Measurements from ENCODE around the gene NFATC3.

The NFATC3 gene

DNA sequence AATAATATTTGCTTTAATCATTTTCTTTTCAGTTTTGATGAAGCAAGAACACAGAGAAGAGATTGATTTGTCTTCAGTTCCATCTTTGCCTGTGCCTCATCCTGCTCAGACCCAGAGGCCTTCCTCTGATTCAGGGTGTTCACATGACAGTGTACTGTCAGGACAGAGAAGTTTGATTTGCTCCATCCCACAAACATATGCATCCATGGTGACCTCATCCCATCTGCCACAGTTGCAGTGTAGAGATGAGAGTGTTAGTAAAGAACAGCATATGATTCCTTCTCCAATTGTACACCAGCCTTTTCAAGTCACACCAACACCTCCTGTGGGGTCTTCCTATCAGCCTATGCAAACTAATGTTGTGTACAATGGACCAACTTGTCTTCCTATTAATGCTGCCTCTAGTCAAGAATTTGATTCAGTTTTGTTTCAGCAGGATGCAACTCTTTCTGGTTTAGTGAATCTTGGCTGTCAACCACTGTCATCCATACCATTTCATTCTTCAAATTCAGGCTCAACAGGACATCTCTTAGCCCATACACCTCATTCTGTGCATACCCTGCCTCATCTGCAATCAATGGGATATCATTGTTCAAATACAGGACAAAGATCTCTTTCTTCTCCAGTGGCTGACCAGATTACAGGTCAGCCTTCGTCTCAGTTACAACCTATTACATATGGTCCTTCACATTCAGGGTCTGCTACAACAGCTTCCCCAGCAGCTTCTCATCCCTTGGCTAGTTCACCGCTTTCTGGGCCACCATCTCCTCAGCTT lies 105.8 kb downstream of the NFATC3 start:
- no peak for DNase-seq

DNA sequence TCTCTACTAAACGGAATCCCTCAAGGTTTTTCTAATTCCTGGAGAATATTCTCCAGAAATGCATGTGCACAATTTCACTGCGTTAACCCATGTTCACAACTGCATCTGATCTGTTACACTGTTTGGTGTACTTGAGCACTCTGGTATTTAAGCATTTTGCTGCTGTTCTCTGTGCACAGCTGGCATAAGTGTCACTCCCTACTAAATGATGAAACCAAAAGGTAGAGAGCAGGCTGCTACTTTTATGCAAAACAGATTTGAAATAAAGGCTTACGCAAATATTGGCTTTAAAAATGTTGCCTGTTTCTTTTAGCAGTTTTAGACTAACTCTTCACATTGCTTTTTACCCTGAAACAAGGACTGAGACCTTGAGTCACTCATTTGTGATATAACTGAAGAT lies 109.1 kb downstream of the NFATC3 start:
- DNase-seq, result no peak

DNA sequence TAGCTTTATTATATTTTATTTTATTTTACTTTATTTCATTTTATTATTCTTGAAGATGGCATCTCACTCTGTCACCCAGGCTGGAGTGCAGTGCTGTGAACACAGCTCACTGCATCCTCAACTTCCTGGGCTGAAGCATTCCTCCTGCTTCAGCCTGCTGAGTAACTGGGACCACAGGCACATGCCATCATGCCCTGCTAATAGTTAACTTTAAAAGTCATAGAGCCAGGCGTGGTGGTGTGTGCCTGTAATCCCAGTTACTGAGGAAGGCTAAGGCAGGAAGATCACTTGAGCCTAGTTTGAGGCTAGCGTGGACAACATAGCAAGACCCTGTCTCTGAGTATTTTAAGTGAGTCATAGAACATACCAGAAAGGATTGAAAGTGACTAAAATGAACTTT lies 112.1 kb downstream of the NFATC3 start:
- no peak for DNase-seq

DNA sequence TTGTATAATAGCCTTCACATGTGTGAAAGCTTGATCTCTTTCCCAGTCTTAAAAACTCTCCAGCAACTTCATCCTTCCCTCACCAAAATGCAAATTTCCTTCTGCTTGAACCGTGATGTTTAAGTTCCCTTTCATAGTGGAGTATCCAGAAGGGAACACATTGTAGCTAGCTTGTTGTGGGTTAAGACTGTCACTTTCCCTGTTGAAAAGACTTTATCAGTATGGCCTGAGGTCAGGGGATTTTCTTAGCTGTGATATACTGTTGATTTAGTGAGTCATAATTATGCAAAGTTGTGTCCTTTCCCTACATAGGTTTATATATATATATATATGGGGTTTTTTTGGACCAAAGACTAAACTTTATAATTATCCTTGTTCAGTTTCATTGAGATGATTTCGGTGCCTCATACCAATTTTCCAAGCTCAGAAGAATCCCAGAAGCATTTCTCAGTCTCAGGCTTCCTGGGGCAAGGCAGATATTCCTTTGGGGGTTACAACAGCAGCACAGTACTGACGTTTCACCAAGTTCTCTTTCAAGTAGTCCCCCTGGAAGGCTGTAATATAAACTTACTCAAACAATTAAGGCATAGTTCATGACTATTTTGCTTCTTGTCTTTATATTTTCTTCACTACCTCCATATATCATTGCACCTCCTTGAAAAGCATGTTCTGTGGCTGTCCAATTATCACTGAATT lies 115.1 kb downstream of the NFATC3 start:
- DNase-seq, result no peak

DNA sequence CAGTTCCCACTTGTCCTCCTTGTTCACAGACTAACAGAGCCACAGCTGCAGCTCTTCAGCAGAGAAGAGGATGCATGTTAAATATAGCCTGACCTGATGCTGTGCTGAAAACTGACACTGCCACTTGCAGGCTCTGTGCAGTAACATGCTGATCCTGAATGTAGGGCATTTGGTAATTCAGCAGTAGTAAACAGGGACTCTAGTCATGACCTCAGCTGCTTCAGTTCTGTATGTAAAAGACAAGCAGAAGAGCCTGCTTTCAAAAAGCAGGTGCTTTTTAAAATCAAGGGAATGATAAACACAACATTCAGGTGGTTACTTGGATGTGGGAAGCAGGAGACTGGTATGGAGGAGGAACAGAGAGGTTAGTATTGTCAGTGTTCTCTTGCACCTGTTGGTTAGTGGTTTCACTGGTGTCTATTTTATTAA lies 116.9 kb downstream of the NFATC3 start:
- DNase-seq, result no peak

DNA sequence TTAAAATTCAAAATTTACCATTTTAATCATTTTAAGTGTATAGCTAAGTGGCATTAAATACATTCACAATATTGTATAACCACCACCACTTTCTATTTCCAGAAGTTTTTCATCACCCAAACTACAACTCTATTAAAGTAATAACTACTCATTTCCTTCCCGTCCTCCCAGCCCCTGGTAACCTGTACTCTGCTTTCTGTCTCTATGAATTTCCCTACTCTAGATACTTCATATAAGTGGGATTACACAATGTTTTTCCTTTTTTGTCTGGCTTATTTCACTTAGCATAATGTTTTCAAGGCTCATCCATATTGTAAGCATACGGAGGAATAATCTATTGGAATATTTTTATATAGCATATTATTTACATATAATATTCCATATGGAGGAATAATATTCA lies 121.1 kb downstream of the NFATC3 start:
- no peak for DNase-seq

DNA sequence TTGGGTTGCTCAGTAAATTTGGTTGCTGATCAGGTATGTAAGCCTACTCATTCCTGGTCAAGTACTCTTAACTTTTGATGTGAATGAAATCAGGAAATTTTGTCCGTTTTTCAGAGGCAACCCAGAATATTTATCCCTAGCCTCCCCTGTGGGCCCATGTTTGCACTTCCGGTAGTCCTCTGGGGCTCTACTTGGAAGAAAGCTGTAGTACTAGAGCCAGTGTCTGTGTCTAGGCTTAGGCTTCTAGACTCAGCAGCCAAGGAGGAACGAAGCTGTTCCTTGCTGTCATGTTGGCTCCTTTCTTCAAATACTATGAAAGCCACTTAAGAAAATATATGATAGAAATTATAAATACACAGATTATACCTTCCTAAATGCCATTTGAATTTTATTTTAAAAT lies 129.6 kb downstream of the NFATC3 start:
- no peak for DNase-seq

DNA sequence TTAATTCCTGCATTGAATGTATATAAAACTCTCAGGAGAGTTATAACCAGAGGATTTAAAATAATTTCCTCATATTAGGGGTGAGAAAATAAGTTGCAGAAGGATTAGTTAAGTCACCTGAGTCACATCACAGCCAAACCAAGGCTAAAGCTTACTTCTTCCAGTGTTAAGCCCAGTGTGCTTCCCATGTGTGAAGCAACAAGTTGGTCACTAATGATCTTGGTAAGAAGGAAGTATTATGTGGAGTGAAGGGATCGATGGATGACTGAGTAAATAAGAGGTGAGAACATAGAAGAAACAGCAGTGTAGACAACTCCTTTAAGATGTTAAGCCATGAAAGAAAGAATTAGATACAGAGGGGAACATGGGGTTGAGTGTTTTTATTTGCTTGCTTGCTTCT lies 130.1 kb downstream of the NFATC3 start:
- DNase-seq, result no peak

DNA sequence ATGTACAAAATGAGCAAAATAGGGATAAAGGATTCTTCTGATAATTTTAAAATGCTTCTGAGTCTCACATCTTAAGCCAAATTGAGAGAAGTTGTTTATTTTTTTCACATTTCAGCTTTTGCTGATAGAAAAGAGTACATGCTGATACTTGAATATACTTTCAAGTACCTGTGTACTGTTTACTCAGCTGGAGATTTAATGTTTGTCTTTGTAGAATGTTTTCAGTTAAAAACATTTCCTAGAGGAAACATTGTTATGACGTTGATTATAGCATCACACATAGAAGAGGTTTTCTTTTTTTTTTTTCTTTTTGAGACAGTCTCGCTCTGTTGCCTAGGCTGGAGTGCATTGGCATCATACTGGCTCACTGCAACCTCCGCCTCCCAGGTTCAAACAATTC lies 131.1 kb downstream of the NFATC3 start:
- no peak for DNase-seq

DNA sequence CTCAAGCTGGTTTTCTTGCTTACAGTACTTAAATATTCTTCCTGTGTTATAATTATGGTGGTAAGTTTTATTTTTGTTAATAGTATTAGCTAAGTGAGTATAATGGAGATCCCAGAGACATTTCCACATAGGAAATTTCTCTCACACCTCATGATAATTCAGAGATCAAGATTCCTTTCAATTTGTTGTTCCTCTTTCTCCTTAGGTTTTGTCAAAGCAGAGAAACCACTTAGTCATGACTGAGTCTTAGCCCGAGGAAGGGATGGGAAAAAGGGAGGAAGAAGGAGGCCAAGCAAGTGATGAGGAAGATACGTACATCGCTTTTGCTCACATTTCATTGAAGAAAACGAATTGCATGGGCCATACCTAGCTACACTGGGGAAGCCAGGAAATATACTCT lies 132.3 kb downstream of the NFATC3 start:
- DNase-seq, result no peak

DNA sequence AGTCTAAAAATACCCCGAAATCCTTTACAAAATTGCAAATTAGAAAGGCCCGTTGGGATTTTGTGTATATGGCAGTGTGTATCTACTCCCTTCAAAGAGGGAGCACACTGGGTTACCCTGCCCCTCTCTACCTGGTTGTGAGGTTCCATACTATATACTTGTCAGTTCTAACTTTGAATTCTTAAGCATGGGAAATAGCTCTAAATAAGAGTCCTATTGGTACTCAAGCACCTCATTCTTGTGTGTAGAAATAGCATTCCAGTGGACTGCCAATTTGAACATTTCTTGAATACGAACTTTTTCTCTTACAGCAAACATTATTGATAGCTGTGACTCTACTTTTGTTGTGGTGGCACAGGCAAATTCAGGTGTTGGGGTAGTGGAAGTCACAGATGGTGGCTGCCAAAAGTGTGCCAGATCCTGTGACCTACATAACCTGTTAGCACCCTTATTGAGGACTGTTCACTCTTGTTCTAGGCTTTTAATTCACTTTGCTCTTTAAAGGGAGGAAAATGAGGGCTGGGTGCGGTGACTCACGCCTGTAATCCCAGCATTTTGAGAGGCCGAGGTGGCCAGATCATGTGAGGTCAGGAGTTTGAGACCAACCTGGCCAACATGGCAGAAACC lies 134.7 kb downstream of the NFATC3 start:
- DNase-seq, result no peak

DNA sequence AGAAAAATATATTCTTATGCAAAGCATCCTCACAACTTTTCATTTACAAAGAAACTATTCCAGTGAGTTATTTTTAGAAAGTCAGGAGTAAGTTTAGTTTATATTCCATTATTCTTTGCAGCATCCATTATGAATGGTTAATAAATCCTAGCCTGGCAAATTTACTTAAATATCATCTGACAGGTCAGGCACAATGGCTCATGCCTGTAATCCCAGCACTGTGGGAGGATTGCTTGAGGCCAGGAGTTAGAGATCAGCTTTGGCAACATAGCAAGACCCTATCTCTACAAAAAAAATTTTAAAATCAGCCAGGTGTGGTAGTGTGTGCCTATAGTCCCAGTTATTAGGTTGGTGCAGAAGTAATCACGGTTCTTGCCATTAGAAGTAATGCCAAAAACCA lies 137.9 kb downstream of the NFATC3 start:
- DNase-seq, result no peak

DNA sequence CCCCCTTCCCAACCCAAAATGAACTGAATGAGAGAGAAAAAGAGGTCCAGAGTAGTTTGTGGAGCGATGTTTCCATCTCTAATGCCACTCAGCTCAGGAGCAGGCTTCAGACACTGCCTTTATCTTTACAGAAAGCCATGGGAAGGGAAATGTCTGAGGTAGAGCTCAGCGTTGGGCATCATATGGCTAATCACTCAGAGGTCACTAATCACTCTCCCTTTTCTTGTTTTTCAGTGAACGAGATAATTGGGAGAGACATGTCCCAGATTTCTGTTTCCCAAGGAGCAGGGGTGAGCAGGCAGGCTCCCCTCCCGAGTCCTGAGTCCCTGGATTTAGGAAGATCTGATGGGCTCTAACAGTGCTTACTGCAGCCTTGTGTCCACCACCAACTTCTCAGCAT lies 140.9 kb downstream of the NFATC3 start:
- no peak for DNase-seq

DNA sequence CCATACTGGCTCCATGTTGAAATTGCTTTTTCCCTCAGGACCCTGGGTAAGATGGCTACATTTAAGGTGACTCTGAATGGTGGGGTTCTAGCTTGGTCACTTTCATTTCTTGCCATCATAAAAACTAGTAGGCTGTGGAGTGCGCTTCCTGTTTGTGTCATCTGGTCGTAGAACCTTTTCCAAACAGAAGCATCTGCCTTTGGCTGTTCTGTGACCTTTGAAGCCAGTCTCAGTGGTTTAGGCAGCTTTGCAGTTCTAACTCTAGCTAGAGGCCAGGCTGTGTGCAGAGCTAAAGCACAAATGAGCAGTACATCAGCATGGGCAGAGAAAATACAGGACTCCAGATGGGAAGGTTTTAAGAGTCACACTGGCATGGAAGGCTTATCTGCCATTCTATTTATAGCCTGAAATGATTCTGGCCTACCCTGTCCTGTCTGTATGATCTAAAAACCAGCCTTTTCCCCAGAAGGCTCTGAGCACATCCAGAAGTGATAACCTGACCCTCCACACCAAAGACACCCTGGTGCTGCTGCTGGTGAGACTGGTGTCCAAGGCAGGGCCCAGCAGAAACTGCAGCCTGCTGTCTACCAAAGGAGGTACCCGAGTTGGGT lies 142.1 kb downstream of the NFATC3 start:
- no peak for DNase-seq

DNA sequence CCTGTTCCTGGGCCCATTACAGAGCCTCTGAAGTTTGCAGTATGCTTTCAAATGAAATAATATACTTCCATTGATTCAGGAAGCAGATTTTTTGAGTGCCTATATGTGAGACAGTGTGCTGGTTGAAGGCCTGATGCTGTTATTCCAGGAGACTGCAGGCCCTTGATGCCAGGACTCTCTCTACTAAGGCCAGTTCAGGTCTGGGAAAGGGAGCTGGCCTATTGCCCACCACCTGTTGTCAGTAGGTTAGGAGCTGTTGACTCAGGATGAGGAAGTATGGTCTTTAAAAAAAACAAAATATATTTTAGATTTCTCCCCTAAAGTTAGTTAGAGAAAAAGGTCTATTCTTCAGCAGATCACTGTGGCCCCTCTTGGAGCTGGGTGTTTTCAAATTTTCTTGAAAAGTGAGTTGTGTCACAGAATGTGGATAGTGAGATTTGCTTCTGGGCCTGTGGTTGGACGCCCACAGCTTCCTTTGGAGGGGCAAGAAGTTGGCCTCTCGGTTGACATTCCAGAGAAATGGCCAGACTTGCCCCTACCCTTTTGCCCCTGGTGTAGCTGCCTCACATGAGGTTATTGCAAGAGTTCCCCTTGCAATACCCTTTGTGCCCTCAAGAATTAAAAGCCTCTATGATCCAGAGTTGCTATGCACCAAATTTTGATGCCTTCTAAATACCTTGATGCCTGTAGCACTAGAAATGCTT lies 142.8 kb downstream of the NFATC3 start:
- no peak for DNase-seq

DNA sequence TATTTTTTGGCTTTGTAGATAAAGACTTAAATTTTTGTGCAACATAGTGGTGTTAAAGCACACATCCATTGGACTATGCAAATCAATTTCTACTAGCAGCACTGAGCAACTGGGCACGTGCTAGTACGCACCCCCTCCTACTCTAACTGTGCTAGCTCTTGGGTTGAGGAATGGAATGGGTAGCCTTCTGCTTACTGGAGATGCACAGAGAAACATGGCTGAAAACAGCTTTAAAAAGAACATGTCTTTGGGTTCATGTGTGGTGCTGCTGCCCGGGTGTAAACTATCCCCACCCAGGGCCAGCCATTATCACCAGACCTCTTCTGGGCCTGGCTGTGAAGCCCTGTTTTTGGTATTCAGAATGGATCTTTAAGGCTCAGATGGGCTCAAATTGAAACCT lies 143.5 kb downstream of the NFATC3 start:
- DNase-seq, result no peak

DNA sequence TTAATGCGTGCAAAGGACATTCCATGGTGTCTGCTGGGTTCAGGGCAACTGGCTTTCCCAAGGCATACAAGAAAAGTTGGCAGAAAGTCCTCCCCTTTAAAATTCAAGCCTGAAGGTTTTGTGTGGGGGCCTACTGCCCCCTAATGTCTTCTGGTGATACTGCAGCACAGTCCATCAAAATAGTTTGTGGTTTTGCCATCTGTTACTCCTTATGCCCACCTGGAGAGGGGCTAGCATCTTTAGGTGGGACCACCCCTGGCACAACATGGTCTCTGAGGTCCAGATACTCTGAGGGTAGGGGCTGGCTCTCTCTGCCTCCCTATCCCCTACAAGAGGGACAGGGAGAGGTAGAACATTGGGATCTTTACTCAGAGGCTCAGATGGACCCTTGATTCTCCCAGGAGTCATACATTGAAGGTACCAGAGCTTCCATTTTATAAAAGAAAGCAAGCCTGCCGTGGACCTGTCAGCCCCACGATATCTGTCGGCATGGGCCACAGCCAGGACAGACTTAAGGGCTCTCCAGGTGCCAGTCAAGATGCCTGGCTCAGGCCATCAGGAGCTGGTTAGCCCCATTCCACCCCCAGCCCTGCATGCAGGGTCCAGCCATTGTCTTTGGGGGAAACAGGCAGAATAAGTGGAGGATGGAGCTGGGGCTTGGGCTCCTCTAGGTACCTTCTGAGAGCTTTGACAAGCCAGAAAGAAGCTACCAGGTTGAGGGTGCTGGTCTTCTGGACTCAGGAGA lies 144.4 kb downstream of the NFATC3 start:
- DNase-seq, result peak; percentile 10

DNA sequence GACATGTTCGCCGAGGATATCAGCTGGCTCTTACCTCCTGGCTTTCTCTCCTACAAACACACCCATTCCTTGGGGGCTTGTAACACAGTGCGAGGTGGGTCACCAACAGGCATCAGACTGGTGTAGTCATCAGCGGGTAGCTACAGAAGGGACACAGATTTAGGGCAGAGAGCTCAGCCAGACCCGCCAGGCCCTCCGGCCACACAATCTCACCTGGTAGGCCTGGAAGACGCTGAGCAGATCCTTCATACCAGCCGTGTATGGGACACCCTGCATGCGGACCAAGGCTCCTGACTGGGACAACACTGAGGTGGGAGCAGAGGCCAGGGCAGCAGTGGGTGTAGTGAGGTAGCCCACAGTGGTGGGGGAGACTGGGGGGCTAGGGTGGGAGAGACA lies 145.0 kb downstream of the NFATC3 start:
- DNase-seq, result no peak

DNA sequence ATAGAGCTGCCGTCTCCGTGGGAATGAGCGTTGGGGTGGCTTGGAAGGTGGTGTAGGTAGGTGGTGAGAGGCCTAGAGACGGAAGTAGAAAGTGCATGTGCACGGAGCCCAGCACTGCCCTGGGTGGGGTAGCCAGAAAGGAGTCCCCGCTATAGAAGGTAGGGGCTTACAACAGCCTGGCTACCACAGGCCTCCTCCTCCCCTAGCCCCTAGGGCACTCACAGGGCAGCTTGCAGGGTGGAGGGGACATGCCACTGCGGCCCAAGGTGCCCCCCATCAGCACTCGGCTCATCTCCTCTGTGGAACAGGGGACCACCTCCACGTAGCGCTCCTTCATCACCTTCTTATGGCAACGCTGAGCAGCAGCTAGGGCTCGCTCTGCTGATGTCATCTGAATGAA lies 145.8 kb downstream of the NFATC3 start:
- no peak for DNase-seq

DNA sequence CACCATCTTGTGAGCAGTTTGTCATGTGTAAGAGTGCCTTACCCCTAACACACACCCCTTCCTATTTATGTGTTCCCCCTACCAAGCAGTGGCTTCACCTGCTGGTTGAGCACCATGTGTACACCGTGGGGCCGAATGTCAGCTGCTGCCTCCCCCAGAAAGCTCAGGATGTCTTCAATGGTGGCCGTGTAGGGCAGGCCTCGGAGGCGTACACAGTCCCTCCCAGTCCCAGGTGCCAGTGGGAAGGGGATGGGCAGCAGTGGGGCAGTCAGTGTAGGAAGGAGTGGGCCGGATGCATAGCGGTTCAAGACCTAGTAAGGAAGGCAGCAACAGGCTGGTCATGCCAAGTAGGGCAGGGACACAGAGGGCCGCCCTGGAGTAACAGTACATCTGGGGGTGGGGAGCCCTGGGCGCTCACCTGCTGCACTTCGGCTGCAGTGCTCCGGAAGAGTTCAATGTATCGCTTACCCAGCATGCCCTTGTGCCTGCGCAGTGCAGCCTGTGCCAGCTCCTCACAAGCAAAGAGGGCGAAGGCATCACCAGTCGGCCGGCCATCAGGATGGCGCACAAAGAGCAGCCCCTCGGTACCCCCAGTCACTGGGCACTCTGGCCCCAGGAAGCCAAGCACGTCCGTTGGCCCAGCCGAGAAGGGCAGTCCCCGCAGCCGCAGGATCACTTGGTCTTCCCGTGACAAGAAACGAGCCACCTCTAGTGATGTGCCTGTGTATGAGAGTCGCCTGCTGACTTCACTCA lies 146.4 kb downstream of the NFATC3 start:
- no peak for DNase-seq

DNA sequence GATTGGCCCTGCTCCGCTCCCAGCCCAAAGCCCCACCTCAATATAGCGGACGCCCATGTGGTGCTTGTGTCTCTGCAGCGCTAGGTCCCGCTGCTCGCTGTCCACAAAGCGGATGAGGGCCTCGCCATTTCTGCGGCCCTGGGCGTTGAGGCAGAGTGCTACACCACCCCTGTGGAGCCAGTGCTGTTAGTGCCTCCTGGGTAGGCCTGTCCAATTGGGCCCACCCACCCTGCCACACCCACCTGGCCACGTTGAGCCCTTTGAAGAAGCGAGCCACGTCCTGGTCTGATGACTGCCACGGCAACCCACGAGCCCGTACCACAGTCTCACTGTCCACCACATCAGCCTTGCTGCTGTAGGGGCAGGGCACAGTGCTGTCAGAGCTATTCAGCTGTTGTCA lies 147.2 kb downstream of the NFATC3 start:
- no peak for DNase-seq
